GM21390 (cell line): Measurements from ENCODE around the gene MACROH2A1.

Experiments
- ATAC-seq: cut with Tn5 transposase; IDR thresholded peaks from one replicate; pipeline ENCODE4 v1.9.1; 2021; ENCODE audit not compliant: unreplicated experiment

Gene MACROH2A1

DNA sequence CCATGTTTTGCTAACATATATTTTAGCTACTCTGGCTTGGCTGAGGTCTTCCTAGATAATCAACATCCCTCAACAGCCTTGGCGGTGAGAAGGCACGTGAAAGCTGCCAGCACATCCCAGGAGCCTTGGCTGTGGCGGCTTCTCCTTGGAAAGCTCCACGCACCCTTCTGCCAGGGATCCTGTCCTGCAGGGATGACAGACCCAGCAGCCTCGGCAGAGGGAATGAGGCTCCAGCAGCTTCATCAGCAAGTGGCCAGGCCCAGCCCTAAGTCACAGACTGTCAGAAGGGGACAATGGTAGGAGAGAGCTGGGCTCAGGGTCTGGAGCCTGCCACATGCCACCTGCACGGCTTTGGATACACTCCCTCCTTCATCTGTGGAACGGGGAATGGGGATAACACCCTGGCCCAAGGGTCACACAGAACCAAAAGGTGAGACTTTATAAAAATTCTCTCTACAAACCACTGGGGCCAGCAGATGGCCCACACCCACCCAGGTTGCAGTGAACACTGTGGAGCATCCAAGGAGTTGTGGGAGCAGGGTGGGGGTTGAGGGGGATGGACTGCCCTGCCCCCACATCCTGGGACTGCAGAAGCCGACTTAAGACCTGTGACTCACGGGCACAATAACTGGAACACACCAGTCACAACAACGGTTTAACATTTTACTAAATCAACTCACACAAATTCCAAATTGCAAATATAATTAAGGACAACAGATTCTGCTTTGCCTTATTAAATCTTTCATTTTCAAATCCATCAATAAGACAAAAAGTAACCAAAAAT lies 65.1 kb downstream of the MACROH2A1 start:
- no peak for ATAC-seq

- no peak for ATAC-seq
Measured at GRCh38 chr5:135332519-135333150, 66.4 kb downstream of the MACROH2A1 start.

DNA sequence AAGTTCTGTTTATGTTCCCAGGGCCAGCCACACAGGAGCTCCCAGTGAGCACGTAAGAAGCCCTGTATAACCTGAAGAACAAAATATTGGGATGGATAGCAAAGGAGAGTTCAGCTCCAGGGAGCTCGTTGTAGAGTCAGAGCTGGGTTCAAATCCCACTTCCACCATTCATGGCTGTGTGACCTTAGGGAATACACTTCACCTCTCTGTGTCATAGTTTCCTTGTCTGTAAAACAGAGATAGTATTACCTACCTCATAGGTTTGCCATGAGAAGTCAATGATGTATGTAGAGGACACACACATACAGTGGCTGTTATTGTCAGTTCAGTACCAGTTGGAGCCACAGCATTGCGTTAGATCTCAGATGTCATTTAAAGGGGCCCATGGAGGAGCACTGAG lies 67.4 kb downstream of the MACROH2A1 start:
- ATAC-seq = no peak

DNA sequence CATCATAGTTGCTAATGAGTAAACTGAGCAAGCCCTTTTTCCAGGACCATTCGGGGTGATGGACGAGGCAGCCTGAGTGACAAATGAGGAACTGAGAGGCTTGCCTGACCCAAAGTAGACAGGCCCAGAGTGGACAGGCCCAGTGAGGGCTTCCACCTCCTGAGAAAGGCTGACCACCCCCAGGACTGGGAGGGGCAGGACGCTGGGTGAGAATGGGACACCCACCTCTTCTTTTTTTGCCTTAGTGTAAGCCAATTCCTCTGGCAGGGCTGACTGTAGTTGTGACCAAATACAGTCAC lies 68.3 kb downstream of the MACROH2A1 start:
- ATAC-seq = no peak

GRCh38 chr5:135329913-135330797 lies 68.9 kb downstream of the MACROH2A1 start:
- ATAC-seq = no peak

GRCh38 chr5:135329066-135329912 lies 69.7 kb downstream of the MACROH2A1 start:
- no peak for ATAC-seq

DNA sequence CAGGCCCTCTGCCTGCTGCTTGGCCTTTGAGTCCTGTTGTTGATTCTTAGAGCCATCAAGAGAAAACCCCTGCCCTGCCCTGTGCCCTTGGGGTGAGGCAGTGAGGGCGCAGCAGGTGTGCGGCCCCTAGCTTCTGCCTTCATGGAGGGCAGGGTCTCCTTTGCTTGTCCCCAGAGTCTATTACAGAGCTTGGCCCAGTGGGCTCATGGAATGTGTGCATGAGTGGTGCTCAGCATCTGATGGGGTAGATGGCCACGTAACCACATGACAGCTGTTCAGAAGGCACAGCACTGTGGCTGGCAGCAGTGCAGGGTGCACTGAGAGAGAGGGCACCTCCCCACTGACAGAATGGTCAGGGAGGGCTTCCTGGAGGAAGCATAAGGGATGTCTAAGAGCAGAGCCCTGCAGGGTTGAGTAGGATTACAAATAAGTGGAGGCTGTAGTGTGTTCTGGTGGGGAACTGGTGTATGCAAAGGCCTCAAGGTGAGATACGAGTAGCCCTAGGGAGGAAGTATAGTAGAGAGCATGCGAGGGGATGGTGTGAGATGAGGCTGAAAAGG lies 70.8 kb downstream of the MACROH2A1 start:
- ATAC-seq = no peak

- ATAC-seq = no peak
Measured at GRCh38 chr5:135327429-135328127, 71.5 kb downstream of the MACROH2A1 start.

DNA sequence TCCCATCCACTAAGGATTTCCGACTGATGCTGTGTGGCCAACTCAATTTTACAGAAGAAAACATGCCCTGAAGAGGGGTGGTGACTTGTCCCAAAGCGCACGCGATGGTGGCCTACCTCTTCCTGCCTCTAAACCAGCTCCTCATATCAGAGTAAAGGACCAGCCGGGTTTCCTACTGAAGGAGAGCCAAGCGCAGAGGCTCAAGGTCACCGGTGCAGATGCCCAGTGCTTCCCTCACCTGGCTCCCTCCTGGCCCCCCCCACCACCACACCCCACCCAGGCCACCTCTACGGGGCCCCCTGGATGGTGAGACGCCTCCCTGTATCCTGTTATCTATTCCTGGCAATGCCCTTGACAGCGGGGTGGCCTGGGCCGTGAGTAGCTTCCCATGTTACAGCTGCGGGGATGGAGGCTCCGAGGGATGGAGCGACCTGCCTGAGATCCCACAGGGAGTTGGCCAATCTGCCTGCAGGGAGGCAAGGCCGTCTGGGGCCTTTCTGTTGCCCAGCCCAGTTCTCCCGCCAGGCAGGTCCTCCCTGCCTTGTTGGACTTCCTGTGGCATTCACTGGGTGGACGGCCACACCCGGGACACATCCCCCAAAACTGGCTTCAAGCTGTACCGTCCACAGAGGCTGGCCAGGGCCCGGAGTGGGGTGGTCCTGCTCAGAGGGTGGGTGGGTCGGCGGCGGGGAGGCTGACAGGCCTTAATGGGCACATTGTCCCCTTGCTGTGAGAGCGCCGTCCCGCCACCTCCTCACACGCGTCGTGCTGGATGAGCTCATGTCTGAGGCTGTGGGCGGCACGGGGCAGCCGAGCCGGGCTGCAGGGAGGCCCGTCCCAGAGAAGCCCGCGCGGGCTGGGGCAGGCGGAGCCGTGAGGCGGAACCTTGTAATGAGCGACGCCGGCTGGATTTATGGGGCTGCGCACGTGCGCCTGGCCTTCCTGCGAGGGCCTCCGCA lies 72.5 kb downstream of the MACROH2A1 start:
- no peak for ATAC-seq

DNA sequence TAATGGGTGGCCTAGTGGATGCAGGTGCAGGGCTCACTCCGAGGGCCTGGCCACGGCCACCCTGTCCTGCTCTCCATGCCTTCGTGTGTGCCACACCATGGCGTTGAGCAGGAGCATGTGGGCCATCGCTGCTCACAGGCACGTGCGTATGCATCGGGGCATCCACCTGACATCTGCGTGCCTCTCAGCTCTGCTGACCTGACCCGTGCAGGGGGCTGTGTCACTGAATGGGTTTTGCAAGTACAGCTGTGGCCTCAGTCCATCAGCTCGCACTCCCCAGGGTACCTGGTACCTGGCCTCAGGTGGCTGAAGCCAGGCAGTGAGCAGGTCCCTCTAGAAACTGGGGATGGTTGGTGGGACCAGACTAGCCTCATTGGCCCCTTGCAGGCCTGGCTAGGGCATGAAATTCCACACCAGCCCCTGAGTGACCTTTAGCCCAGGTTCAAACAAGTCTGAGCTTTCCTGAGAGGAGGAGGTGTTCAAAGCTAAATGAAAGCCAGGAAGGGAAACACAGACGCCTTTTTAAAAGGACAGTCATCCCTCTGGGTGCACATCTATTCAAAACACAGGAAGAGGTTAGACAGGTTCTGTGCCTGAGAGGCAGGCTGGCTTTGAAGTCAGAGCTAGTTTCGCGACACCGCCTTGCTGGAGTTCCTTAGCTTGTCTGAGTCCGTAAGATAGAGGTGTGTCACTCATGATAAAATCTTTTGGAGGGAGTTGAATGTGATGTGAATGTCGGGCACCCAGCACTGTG lies 74.0 kb downstream of the MACROH2A1 start:
- no peak for ATAC-seq

DNA sequence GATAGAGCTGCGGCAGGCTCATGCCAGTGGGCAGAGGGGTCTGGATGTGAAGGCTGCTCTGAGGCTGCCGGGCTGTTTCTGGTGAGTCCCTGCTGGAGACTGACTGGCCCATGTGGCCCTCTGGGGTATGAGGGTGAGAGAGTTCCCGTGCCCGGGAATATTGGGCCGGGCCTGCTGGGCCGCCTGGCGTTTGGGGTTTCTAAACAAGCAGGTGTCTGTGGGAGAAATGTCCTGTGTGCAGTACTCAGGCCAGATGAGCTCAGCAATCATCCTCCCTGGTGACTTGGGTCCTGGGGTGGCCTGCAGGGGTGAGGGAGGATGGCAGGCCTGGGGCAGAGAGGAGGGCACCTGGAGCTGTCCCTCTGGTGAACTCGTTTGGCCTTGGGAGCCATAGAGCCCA lies 74.9 kb downstream of the MACROH2A1 start:
- no peak for ATAC-seq

DNA sequence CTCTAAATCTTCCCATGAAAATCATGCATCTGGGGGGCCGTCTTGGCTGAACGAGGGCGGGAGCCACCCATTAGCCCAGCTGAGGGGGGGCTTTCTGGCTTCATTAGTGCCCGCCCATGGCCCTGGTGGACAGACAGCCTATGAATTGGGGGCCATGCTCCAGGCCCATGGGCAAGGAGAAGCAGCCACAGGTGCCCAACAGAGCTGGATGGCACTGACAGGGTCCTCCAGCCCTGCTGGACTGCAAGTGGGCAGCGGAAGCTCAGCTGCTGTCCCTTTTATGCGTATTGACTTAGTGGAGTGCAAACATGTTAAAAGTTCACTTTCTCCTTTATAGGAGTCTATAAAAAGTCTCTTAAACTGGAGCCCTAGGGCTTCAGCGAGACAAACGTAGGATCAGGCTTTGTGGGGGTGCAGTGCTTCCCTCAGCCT lies 75.3 kb downstream of the MACROH2A1 start:
- ATAC-seq = no peak

DNA sequence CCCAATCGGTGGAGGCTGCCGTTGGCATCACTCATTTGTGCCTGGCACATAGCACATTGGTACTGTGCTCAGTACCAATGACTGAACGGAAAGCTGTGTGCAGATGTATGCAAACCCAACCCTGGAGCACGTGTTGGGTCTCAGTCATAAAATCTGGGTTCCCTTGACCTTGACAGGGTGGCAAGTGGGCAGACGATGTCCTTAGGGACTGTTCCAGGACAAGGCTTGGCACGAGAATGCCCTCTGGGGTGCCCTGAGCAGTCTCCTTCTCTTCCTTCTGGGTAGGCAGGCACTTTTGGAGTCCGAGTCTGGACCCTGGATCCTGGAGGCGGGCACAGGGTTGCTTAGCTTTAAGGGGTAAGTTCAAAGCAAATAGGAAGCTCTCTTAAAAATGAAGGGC lies 75.8 kb downstream of the MACROH2A1 start:
- ATAC-seq = no peak

- ATAC-seq = no peak
Measured at GRCh38 chr5:135322744-135323143, 76.3 kb downstream of the MACROH2A1 start.

DNA sequence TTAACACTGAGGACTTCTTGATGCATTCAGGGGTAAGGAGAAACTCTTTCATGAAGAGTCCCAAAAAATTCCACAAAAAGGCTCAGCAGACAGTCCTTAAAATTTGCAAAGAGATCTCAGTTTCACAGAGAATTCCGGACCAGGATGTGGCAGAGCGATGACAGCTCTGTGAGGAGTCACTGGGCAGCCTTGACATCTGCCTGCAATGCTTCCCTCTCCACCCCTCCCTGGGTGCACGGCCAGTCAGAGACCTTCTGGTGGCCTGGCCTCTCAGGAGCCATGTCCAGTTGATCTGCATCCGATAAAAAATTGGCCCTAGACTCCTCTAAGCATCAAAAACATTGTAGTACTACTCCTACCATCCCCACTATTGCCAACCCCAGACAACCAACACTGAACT lies 76.8 kb downstream of the MACROH2A1 start:
- no peak for ATAC-seq

DNA sequence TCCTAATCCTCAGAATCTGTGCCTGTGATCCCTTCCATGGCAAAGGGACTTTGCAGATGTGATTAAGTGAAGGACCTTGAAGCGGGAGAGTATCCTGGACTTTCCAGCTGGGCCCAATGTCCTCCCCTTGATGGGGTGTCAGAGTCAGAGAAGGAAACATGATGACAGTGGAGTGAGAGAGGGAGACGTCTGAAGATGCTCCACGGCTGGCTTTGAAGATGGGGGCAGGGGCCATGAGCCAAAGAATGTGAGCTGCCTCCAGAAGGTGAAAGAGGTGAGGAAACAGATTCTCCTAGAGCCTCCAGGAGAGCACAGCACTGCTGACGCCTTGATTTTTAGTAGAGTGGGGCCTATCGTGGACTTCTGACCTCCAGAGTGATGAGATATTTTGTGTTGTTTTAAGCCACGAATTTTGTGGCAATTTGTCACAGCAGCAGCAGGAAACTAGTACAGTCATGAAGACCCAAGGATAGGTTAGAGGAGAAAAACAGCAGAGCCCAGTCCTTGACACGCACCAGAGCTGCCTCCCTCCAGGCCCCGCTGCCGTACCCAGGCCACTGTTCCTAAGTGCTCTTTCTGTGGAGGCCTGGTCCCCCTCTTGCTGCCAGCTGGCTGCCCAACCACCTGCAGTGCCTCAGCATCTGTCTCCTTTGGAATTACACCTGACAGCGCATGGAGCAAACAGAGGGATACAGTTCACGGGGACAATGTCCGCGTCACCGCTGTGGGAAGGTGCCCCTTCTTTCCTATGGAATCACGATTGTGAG lies 78.1 kb downstream of the MACROH2A1 start:
- ATAC-seq = no peak

- ATAC-seq = no peak
Measured at GRCh38 chr5:135319928-135320606, 79.0 kb downstream of the MACROH2A1 start.
